ENCODE results near the gene ACACB.

ACACB gene

DNA sequence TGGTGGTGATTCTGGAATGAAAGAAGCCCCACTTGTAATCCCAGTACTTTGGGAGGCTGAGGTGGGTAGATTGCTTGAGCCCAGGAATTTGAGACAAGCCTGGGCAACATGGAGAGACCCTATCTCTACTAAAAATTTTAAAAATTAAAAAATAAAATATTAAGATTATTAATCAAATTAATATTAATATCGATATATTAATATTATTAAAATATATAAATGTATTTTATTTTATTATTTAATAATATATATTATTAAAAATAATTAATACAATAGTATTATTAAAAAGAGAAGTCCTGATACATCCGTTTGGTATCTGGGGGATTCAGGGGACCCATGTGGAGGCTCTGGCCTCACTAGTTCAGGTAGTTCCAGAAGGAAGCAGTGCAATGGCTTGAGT is 124.0 kb downstream of the ACACB start:
- TF ChIP-seq, protein P1, sequence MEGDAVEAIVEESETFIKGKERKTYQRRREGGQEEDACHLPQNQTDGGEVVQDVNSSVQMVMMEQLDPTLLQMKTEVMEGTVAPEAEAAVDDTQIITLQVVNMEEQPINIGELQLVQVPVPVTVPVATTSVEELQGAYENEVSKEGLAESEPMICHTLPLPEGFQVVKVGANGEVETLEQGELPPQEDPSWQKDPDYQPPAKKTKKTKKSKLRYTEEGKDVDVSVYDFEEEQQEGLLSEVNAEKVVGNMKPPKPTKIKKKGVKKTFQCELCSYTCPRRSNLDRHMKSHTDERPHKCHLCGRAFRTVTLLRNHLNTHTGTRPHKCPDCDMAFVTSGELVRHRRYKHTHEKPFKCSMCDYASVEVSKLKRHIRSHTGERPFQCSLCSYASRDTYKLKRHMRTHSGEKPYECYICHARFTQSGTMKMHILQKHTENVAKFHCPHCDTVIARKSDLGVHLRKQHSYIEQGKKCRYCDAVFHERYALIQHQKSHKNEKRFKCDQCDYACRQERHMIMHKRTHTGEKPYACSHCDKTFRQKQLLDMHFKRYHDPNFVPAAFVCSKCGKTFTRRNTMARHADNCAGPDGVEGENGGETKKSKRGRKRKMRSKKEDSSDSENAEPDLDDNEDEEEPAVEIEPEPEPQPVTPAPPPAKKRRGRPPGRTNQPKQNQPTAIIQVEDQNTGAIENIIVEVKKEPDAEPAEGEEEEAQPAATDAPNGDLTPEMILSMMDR (IDR thresholded peaks at IDR 0.05; ENCODE audit: control extremely low read depth, extremely low read depth, low read depth, missing control alignments), result no peak
- CTCF ChIA-PET, result interaction anchor here (1.1 kb wide), 1 partner anchor 24 kb away, joined by 3 read pairs; no protein-coding TSS in a partner anchor
- POLR2A ChIA-PET, result no interaction called here
- no peak for DNase-seq (ENCODE audit: extremely low spot score)

DNA sequence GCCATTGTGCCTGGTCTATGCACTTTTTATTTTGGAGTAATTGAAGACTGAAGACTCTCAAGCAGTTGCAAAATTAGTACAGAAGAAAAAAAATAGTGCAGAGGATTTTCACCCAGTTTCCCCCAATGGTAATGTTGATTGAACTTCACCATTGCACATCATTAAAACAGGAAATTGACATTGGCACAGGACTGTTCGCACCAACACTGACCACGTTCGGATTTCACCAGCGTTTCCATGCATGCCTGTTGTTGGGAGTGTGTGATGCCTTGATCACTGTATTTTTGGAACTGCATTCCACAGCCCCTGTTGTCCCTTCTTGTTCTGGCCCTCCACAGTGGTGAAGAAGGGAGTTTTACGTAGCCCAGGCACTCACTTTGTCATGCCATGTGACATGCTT is 125.5 kb downstream of the ACACB start:
- CTCF ChIA-PET, result no interaction called here
- TF ChIP-seq, protein P1 (IDR thresholded peaks at IDR 0.05; ENCODE audit: control extremely low read depth, extremely low read depth, low read depth, missing control alignments), result no peak
- POLR2A ChIA-PET, result no interaction called here
- DNase-seq (ENCODE audit: extremely low spot score), result no peak

DNA sequence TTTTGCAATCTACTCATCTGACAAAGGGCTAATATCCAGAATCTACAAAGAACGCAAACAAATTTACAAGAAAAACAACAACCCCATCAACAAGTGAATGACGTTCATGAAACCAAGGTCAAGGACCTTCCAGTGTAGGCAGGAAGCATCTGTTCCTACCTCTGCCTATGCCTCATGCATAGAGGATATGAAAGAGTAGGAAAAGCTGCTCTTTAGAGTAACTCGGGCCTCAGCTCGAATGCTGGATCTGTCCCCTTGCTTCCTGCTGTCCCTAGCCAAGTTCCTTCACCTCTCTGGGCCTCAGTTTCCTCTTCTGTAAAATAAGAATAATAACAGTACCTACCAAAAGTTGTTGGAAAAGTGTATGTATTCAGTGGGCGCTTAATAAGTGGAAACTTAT is 127.7 kb downstream of the ACACB start:
- DNase-seq (ENCODE audit: extremely low spot score), result no peak
- POLR2A ChIA-PET, result no interaction called here

DNA sequence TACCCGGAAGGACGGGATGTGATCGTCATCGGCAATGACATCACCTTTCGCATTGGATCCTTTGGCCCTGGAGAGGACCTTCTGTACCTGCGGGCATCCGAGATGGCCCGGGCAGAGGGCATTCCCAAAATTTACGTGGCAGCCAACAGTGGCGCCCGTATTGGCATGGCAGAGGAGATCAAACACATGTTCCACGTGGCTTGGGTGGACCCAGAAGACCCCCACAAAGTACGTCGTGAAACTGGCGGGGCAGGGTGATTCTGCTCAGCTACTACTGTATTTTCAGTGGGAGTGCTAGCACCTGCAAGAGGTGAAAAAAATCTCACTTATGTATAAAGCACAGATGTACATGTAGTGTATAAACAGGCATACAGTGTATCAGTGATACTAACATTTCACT is 129.8 kb downstream of the ACACB start:
- TF ChIP-seq, protein P1 (IDR thresholded peaks at IDR 0.05; ENCODE audit: control extremely low read depth, extremely low read depth, low read depth, missing control alignments), result no peak
- ChIA-PET CTCF (interaction anchor here (0.9 to 1.6 kb wide), 3 partner anchors 32 to 147 kb away, joined by 3 to 4 read pairs (median 4); no protein-coding TSS in a partner anchor), POLR2A (no interaction called here)
- no peak for DNase-seq (ENCODE audit: extremely low spot score)

More for the DNA sequence above, 127.7 kb downstream of the ACACB start:
- CTCF ChIA-PET, result no interaction called here
- TF ChIP-seq, protein P1 (IDR thresholded peaks at IDR 0.05; ENCODE audit: control extremely low read depth, extremely low read depth, low read depth, missing control alignments), result no peak

DNA sequence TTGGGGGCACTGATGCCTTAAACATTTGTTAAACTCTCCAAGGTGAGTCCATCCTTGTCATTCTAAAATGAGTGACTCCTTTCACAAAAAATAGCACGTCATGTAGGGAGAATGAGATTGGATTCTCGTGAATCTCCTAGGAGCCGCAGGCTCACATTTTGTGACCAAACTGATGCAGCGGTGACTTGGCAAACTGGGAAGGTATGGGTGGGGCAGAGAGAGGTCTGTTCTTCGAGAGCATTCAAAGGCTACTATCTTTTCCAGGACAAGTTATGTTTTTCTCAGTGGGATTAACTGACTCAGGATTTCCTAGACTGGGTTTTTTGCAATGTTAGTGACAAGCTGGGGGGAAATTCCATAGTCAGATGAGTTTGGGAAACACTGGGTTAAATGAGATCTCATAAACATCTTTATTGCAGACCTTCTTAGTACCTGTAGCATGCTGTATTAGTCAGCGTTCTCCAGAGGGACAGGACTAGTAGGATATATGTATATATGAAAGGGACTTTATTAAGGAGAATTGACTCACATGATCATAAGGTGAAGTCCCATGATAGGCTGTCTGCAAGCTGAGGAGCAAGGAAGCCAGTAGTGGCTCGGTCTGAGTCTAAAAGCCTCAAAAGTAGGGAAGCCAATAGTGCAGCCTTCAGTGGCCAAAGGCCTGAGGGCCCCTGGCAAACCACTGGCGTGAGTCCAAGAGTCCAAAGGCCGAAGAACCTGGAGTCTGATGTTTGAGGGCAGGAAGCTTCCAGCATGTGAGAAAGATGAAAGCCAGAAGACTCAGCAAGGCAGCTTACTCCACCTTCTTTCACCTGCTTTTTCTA is 131.7 kb downstream of the ACACB start:
- TF ChIP-seq, protein P1 (IDR thresholded peaks at IDR 0.05; ENCODE audit: control extremely low read depth, extremely low read depth, low read depth, missing control alignments), result no peak
- ChIA-PET POLR2A (no interaction called here), CTCF (no interaction called here)
- no peak for DNase-seq (ENCODE audit: extremely low spot score)

DNA sequence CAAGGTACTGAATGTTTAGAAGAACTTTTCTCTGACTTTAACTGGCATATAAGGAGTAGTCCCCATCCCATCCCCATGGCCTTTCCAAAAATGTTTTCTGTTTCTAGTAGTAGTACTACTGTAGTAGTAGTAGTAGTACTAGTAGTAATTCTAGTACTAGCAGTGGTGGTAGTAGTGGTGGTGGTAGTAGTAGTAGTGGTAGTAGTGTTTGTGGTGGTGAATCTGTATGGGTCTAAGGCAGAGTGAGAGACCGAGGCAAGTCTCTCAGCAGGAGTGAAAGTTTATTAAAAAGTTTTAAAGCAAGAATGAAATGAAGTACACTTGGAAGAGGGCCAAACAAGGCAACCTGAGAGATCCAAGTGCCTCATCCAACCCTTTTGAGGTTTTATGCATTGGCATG is 134.1 kb downstream of the ACACB start:
- TF ChIP-seq, protein P1 (IDR thresholded peaks at IDR 0.05; ENCODE audit: control extremely low read depth, extremely low read depth, low read depth, missing control alignments), result no peak
- POLR2A ChIA-PET, result no interaction called here
- CTCF ChIA-PET, result no interaction called here

More for the DNA sequence above, 134.1 kb downstream of the ACACB start:
- DNase-seq (ENCODE audit: extremely low spot score), result no peak
